Right ventricle myocardium inferior (tissue), 1 donor: ENCODE results near the gene OR13J1. TPM values are rescaled to one million over a fixed set of nuclear protein-coding genes. Genes with fewer than 3 reads are reported as not detected.
"Not testable (repeated sequence)": the region's sequence is repeated elsewhere in the genome, so short reads cannot be mapped to it uniquely, and the experiment has no call there.

Experiments used
- ATAC-seq: fragments of 200-7000 bp; cut with Tn5 transposase; one replicate; pipeline ENCODE4 v1.9.1; 2020; ENCODE audit warnings: mild to moderate bottlenecking, moderate library complexity
- DNase-seq: peaks from one replicate; pipeline ENCODE4 v3.0.0; 2021; ENCODE audit errors: missing footprints
- intact Hi-C: fragments of 100-400 bp; cut with DNase I; formaldehyde crosslinking; loops from one replicate; pipeline ENCODE4 v1.11.0; 2022
- total RNA-seq: library from RNA; stranded (reverse); fragmentation: NEBNext Ultra II Directional; extraction: Animal tissue kit (Norgen Biotek cat#: 25700); gene quantifications from one replicate; pipeline ENCODE4 v1.2.1, GENCODE V29; 2021
- donor health status: DM: no; HTN: yes; CAD: no; lungs with severe emphysema.

The OR13J1 gene
- total RNA-seq, 1 donor from 2014 or later, result not detected

DNA sequence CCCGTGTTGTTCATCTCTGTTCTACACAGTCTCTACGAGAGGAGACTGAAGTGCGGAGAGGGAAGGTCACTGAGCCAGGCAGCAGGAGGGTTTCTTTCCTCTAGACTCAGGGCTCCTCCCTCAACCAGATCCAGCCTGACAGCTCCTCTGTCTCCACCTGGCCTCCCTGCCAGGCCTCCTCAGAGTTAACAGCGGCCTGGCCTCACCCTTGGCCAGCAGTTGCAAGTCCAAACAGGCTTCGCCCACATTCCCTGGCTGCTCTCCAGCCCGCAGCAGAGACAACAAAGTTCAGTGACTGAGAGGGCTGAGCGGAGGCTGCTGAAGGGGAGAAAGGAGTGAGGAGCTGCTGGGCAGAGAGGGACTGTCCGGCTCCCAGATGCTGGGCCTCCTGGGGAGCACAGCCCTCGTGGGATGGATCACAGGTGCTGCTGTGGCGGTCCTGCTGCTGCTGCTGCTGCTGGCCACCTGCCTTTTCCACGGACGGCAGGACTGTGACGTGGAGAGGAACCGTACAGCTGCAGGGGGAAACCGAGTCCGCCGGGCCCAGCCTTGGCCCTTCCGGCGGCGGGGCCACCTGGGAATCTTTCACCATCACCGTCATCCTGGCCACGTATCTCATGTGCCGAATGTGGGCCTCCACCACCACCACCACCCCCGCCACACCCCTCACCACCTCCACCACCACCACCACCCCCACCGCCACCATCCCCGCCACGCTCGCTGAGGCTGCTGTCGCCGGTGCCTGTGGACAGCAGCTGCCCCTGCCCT is 35.9 kb upstream of the OR13J1 start, which contains the start of gene HRCT1:
Gene HRCT1, plus strand, starts transcription at position 291 of the 768 bp plus-strand sequence. Its CDS starts 86 bp downstream, at position 377.
- intact Hi-C loops, result no loop called here
- DNase-seq (peak; percentile 94), ATAC-seq (peak; percentile 57)

DNA sequence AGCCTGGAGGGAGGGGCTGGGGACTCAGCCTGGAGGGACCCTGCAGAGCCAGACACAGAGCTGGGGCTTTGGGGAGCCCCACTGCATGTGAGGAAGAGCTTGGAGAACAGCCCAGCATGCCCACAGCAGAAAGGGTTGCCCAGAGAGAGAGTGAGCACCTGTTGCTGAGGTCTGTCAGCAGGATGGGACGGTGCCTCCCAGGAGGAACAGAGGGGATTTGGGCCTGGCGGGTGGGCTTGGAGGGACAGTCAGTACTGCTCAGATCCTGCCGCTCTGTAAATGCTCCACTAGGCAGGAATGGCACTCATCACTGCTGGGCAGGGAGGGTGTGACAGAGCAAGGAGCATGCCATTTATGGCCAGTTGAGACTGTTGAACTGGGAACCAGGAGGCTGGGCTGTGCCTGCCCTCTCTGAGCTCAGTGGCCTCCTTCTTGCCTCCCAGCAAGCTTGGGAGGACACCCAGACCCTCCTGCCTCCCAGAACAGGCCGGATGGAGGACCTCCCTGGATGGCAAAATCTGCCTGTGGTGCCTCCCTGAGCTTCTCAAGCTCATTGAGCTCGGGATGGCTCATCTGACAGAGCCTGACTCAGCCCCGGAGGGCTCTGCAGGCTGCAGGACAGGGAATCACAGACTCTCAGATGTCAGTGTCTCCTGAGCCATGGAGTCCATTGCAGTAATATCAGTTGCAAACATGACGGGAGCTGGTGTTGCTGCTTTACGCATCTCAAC is 35.0 kb upstream of the OR13J1 start:
- ATAC-seq, result no peak
- intact Hi-C loops, result no loop called here
- no peak for DNase-seq

DNA sequence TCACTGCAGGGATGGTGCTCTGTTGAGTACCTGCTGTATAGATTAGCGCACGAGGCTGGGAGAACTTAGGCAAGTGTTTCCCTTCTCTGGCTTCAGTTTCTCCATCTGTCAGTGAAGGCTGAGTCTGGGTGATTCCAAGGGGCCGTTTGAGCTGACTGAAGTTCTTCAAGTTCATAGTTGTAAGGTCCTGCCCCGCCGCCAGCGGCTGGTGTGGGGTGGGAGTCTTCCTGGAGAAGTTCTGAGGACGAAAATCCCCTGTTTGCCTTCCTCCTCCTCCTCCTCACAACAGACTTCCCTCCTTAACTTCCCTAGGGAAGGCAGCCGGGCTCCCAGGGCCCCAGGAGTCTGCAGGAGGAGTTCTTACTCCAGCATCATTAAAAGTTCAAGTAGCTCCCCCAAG is 34.1 kb upstream of the OR13J1 start:
- ATAC-seq, result no peak
- intact Hi-C loops, result no loop called here
- no peak for DNase-seq

DNA sequence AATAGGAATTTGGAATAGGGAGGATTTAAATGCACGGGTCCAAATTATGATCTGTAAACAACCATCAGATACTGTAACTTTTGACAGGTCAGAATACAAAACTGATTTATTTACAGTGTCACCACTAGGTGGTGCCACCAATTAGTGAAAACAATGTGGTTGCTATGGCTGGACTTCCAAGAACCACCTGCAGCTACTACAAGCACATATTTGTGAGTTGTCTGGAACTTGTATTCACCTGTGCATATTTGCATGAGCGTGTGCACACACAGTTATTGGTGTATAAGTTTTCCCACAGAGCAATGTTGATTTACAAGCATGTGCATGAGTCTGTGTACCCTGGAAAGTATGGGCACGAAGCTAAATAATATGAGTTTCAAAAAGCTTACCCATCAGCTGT is 32.8 kb upstream of the OR13J1 start:
- intact Hi-C loops, result loop anchor here (1.0 kb wide), 2 partner anchors 42 to 120 kb away; no protein-coding TSS in a partner anchor
- ATAC-seq (no peak), DNase-seq (no peak)

DNA sequence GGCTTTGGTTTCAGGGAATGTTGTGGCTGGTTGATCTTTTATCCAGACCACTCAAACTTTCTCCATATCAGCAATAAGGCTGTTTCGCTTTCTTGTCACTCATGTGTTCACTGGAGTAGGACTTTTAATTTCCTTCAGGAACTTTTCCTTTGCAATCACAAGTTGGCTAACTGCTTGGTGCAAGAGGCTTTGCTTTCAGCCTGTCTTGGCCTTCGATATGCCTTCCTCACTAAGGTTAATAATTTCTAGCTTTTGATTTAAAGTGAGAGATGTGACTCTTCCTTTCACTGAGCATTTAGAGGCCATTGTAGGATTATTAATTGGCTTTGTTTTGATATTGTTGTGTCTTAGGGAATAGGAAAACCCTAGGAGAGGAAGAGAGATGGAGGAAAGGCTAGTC is 28.8 kb upstream of the OR13J1 start:
- DNase-seq, result no peak
- intact Hi-C loops, result no loop called here
- ATAC-seq, result no peak

DNA sequence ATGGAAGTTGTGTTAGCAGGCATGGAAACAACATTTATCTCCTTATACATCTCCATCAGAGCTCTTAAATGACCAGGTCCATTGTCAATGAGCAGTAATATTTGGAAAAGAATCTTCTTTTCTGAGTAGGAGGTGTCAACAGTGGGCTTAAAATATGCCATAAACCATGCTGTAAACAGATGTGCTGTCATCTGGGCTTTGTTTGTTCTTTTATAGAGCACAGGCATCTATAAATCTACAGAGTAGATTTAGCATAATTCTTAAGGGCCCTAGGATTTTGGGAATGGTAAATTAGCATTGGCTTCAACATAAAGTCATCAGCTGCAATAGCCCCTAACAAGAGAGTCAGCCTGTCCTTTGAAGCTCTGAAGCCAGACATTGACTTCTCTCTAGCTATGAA is 28.1 kb upstream of the OR13J1 start:
- ATAC-seq (no peak), DNase-seq (no peak)
- intact Hi-C loops, result no loop called here

DNA sequence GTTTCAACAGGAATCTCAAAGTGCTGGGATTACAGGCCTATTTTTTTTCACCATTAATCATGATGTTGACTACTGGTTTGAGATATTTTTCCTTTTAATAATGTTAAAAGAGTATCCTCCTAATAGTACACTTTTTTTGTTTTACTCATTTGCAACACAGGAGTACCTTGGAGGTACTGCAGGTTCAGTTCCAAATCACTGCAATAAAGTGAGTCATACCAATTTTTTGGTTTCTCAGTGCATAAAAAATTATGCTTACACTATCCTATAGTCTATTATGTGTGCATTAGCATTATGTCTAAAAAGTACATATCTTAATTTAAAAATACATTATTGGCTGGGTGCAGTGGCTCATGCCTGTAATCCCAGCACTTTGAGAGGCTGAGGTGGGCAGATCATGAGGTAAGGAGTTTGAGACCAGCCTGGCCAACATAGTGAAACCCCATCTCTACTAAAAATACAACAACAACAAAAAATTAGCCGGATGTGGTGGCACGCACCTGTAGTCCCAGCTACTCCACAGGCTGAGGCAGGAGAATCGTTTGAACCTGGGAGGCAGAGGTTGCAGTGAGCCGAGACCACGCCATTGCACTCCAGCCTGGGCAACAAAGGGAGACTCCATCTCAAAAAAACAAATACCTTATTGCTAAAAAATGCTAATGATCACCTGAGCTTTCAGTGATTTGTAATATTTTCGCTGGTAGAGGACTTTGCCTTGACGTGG is 27.3 kb upstream of the OR13J1 start:
- intact Hi-C loops, DNase-seq, ATAC-seq: not testable (repeated sequence)

DNA sequence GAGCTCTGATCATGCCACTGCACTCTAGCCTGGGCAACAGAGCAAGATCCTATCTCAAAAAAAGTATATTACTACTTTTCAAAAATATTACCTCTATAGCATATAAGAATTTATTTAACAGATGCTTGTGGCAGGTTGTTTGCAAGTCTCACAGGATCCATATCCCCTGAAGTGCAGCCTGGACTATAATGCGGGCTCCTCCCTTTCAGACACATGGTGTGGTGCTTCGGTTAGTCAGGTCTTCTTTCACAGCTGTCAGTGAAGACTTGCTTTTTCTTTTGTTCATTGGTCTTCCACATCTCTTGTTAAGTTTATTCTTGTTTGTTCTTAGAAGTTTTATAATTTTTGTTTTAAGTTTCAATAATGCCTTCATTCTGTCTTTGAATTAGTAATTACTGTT is 26.4 kb upstream of the OR13J1 start:
- DNase-seq (no peak), ATAC-seq (no peak)
- intact Hi-C loops, result no loop called here

DNA sequence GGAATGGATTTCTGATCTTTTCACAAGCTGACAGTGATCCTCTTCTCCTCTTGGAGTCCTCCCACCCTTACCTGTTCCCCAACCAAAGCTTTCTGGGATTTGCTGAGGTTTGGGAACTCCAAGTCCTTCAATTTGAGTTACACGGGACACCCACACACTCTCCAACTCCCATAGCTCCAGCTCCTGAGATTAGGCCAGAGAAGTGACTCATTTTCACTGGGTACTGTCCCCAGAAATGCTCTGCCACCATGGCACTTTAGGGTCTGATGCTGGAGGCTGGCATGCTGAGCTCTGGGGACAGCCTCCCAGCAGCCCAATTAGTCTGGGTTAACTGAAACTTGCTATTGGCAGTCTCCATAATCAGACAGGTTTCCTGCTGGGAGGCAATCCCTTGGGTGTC is 21.9 kb upstream of the OR13J1 start:
- intact Hi-C loops, result no loop called here
- DNase-seq (no peak), ATAC-seq (no peak)

DNA sequence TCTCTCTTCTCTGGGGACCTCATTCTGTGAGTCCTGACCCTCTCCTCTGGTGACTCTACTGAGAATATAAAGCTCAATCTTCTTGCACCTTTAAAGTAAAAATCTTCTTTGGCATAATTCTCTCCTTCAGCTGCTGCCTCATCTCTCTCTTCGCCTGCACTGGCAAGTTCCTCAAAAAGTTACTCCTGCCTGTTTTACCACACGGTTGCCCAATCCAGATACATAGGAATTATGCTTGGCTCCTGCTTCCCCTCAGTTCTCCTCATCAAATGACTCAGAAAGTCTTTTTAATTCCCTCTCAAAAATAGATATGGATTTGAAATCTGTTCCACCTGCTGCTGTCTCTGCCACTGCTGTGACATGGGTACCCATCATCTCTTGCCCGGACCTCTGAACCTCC is 21.4 kb upstream of the OR13J1 start:
- intact Hi-C loops, result no loop called here
- no peak for DNase-seq
- no peak for ATAC-seq

DNA sequence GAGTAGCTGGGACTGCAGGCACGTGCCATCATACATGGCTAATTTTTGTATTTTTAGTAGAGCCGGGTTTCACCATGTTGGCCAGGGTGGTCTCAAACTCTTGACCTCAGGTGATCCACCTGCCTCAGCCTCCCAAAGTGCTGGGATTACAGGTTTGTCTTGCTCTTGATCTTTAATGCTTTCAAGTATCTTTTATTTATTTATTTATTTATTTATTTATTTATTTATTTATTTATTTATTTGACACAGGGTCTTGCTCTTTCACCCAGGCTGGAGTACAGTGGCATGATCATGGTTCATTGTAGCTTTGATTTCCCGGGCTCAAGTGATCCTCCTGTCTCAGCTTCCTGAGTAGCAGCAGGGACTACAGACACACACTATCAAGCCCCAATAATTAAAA is 14.7 kb upstream of the OR13J1 start:
- not testable (repeated sequence) for DNase-seq, ATAC-seq

DNA sequence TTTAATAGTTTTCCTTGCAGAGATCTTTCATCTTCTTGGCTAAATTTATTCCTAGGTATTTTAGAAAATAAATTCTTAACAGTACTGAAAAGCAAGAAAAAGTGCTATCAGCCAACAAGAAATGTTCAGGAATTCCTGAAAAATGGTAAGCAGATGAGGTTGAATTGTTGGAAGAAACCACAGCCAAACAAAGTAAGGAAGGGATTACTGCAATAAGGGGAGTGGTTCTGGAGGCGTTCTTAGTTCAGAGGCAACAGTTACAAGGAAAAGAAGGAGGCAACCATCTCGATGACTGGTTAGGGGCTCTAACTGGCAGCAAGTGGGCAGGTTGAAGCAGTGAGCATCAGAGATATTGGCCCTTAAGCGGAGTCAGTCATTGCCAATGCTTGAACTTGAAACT is 12.8 kb upstream of the OR13J1 start:
- intact Hi-C loops, result loop anchor here (1.0 to 10.0 kb wide), 3 partner anchors 57 to 238 kb away; no protein-coding TSS in a partner anchor

More for the DNA sequence above, 14.7 kb upstream of the OR13J1 start:
- intact Hi-C loops, result loop anchor here (10.0 kb wide), 1 partner anchor 240 kb away; no protein-coding TSS in a partner anchor

DNA sequence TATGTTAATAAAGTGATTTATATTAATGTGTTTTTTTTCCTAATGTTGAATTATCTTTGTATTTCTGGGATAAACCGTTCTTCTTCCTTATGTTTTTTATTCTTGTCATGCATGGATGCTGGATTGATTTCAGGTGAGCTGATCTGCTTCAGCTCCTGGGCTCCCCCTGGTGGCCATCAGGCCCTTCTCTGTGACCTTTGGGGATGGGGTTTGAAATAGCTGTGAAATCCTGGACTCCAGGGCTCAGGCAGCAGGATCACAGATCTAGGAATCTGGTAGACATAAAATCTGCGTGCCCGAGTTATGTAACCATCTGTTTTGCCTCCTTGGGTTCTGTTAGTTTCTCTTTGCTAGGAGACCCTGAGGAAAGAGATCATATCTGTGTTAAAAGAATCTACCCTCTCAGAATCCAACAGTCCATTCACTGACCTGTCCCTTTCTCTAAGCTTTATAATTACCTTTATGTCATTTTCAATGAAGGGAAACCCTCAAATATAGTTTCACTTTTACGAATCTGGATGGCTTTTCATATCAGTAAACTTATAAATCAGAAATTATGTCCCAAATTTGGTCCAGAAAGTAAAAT is 12.2 kb upstream of the OR13J1 start:
- intact Hi-C loops, result loop anchor here (1.0 to 10.0 kb wide), 3 partner anchors 56 to 238 kb away; no protein-coding TSS in a partner anchor
- peak; percentile 81 for ATAC-seq
- peak; percentile 90 for DNase-seq

More for the DNA sequence above, 12.8 kb upstream of the OR13J1 start:
- no peak for DNase-seq
- no peak for ATAC-seq

DNA sequence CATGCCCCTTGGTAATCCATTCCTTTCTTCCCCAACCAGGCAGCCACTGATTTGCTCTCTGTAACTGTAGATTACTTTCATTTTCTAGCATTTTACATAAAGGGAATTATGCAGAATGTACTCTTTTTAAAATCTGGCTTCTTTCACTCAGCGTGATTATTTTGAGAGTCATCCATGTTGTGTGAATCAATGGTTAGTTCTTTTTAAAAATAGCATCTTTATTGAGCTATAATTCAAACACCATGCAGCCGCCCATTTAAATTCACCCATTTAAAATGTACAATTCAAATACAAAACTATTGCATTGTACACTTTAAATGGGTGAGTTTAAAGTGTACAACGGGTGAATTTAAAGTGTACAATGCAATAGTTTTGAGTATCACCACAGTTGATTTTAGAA is 2.3 kb upstream of the OR13J1 start:
- DNase-seq (no peak), ATAC-seq (no peak)
- intact Hi-C loops, result no loop called here

DNA sequence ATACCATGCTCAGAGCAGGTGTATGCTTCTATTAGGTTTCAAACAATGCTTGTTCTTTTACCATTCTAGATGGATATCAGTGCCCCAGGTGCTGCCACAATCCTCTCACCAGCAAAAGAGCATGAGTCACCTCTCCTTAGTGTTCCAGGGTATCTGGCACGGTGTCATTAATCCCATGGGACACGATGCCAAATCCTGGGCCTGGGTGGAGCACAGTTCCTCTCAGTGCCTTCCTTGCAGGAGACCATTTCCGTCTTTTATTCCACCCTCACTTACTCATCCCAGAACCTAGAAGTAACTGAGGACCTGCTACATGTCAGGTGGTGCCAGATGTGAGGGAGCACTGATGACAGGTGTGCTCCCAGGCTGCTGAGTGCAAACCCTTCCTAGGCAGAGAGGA is 1.3 kb upstream of the OR13J1 start:
- intact Hi-C loops, result no loop called here
- no peak for DNase-seq
- no peak for ATAC-seq

DNA sequence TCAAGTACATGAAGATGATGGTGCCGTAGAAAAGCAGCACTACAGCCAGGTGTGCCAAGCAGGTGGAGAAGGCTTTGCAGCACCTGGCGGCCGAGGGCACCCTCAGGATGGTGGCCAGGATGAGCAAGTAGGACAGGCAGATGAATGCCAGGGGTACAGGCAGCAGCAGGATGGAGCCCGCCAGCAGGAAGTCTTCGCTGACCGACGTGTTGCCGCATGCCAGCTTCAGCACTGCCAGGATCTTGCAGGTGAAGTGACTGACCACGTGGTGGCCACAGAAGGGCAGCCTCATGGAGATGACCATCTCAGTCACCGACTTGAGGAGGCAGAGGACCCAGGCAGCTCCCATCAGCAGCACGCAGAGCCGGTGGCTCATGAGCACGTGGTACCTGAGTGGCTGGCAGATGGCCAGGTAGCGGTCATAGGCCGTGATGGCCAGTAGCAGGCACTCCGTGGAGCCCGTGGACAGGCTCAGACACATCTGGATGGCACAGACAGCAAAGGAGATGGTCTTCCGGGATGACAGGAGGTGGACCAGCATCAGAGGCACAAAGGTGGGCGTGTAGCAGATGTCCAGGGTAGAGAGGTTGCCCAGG is 482 bp downstream of the OR13J1 start:
- DNase-seq, result no peak
- intact Hi-C loops, result no loop called here
- no peak for ATAC-seq

DNA sequence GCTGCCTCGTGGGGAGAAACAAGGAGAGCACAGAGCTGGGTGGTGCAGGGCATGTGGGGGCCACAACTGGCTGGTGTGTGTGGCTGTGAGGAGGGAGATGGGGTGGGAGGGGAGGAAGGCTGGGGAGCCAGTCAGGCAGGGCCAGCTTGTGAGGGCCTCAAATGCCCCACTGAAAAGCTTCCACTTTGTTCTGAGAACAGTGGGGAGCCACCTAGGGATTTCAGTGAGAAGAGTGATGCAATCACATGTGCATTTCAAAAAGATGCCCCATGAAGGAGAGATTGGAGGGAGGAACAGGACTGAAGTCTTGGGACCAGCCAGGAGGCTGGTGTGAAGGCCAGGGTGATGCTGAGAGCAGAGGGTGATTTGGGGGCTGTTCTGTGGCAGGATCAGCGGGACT is 1.3 kb downstream of the OR13J1 start:
- ATAC-seq (no peak), DNase-seq (no peak)
- intact Hi-C loops, result no loop called here

DNA sequence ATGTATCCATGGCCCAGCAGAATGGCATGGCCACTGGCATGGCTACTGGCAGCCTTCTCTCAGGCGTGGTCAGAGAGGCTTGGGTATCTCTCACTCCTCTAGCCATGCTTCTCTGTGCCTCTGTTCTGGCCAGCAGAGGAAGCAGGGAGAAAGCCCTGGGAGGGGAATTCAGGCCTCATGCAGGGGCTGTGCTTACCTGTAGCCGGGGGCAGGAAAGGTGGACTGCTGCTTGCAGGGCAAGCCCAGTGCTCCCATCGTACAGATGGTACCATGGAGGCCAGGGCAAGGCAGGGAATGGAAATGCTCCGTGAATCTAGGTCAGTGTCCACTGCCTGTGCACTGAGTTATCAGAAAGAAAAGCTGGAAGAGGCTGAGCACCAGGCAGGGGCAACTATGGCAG is 2.7 kb downstream of the OR13J1 start:
- no peak for DNase-seq
- no peak for ATAC-seq
- intact Hi-C loops, result no loop called here
